ENCODE data around the gene SNRNP48.

- TF ChIP-seq POLR2A (IDR thresholded peaks at IDR 0.05) (no peak), CTCF (IDR thresholded peaks at IDR 0.05) (no peak)
Measured at GRCh38 chr6:7637533-7637932, 47.5 kb downstream of the SNRNP48 start.

Data from uterus (tissue), 2 donors.